B cell (primary cell): ENCODE measurements around the gene TMPO. TPM values are rescaled to one million over a fixed set of nuclear protein-coding genes. Genes with fewer than 3 reads are reported as not detected.
"Not testable (repeated sequence)": the region's sequence is repeated elsewhere in the genome, so short reads cannot be mapped to it uniquely, and the experiment has no call there.

Experiments
- ATAC-seq: fragments of 200-7000 bp; cut with Tn5 transposase; one replicate; pipeline ENCODE4 v1.10.0; 2021; ENCODE audit warnings: low read depth, mild to moderate bottlenecking, moderate number of reproducible peaks, moderate library complexity
- CTCF ChIA-PET: fragments of 350-600 bp; sonication (Branson Sonifier 250); formaldehyde crosslinking; loops from one replicate; lab custom pipeline; 2021; ENCODE audit warnings: antibody characterized with exemption, inconsistent platforms; lab: Charles Lee
- POLR2A ChIA-PET: fragments of 350-600 bp; sonication (Branson Sonifier 250); formaldehyde crosslinking; loops from one replicate; lab custom pipeline; 2021; ENCODE audit warnings: antibody characterized with exemption; lab: Charles Lee
- DNase-seq: peaks from one replicate; pipeline ENCODE4 v3.0.0; 2013
- H2AFZ ChIP-seq: 2 replicates; pipeline ENCODE4 v1.6.1; 2012; ENCODE audit warnings: mild to moderate bottlenecking, low read depth, low read length; ENCODE audit not compliant: insufficient read depth, poor library complexity, severe bottlenecking
- H3K27ac ChIP-seq, 2 donors: 1 replicate in 1 of 2; 2 replicates in 1 of 2; pipeline ENCODE4 v1.5.1; 2012 to 2013; ENCODE audit warnings: low read length in 2 of 2, mild to moderate bottlenecking in 2 of 2, moderate library complexity in 1 of 2
- H3K27me3 ChIP-seq, 4 experiments: fragments of 200-600 bp in 1 of 4; sonication (generic) in 1 of 4; replicated peaks in 1 of 4; 1 replicate in 2 of 4; 2 replicates in 2 of 4; pipeline versions ENCODE4 v1.6.1 to v1.7.0; 2013 to 2016; ENCODE audit warnings: low read length in 3 of 4, mild to moderate bottlenecking in 2 of 4, mixed read lengths in 1 of 4, moderate library complexity in 1 of 4; ENCODE audit not compliant: insufficient read depth in 4 of 4, control insufficient read depth in 3 of 4; ENCODE audit errors: control extremely low read depth in 1 of 4
- H3K36me3 ChIP-seq, 2 experiments: replicated peaks in 1 of 2; 1 replicate in 1 of 2; 2 replicates in 1 of 2; pipeline versions ENCODE4 v1.6.1 to v1.7.1; 2013; ENCODE audit warnings: low read length in 1 of 2; ENCODE audit not compliant: insufficient read depth in 2 of 2, control insufficient read depth in 1 of 2; ENCODE audit errors: control extremely low read depth in 1 of 2, extremely low read depth in 1 of 2
- H3K4me1 ChIP-seq, 2 donors: fragments of 200-600 bp in 1 of 2; sonication (generic) in 1 of 2; 1 replicate in 1 of 2; 2 replicates in 1 of 2; pipeline versions ENCODE4 v1.5.1 to v1.6.1; 2013 to 2017; ENCODE audit warnings: low read length in 2 of 2; ENCODE audit not compliant: control insufficient read depth in 2 of 2, insufficient read depth in 2 of 2
- H3K4me2 ChIP-seq: replicated peaks from 2 replicates; pipeline ENCODE3; 2012; ENCODE audit warnings: mild to moderate bottlenecking, low read depth, low read length; ENCODE audit not compliant: poor library complexity, severe bottlenecking
- H3K4me3 ChIP-seq, 5 experiments: fragments of 200-600 bp in 1 of 5; sonication (generic) in 1 of 5; 1 replicate in 3 of 5; 2 replicates in 2 of 5; pipeline versions ENCODE4 v1.5.1 to v1.7.0; 2011 to 2016; ENCODE audit warnings: low read length in 4 of 5, mild to moderate bottlenecking in 4 of 5, low read depth in 2 of 5, control low read depth in 1 of 5, moderate library complexity in 1 of 5; ENCODE audit not compliant: insufficient read depth in 1 of 5; ENCODE audit errors: control extremely low read depth in 1 of 5, extremely low read depth in 1 of 5
- H3K79me2 ChIP-seq: fragments of 200-600 bp; sonication (generic); one replicate; pipeline ENCODE4 v1.6.0; 2016; ENCODE audit warnings: low read length; ENCODE audit not compliant: control insufficient read depth, insufficient read depth
- H3K9ac ChIP-seq: fragments of 200-600 bp; sonication (generic); 2 replicates; pipeline ENCODE4 v1.6.1; 2017; ENCODE audit warnings: mild to moderate bottlenecking, low read length, moderate library complexity
- H3K9me3 ChIP-seq, 3 donors: one replicate each; pipeline versions ENCODE4 v1.6.1 to v1.7.1; 2013; ENCODE audit warnings: low read length in 2 of 3; ENCODE audit not compliant: control insufficient read depth in 2 of 3, insufficient read depth in 1 of 3; ENCODE audit errors: control extremely low read depth in 1 of 3
- H4K20me1 ChIP-seq: 2 replicates; pipeline ENCODE4 v1.6.0; 2012; ENCODE audit warnings: mild to moderate bottlenecking, low read length; ENCODE audit not compliant: insufficient read depth, control insufficient read depth, poor library complexity, severe bottlenecking
- H3K27ac Mint-ChIP-seq: one replicate; pipeline ENCODE4 v1.8.0; 2021; ENCODE audit warnings: mixed read lengths
- H3K27me3 Mint-ChIP-seq: one replicate; pipeline ENCODE4 v1.8.0; 2021; ENCODE audit warnings: mixed read lengths
- H3K4me1 Mint-ChIP-seq: one replicate; pipeline ENCODE4 v1.8.0; 2021; ENCODE audit warnings: mixed read lengths
- H3K4me3 Mint-ChIP-seq: one replicate; pipeline ENCODE4 v1.8.0; 2021; ENCODE audit warnings: mixed read lengths
- H3K9me3 Mint-ChIP-seq: one replicate; pipeline ENCODE4 v1.8.0; 2022; ENCODE audit warnings: mixed read lengths; ENCODE audit not compliant: insufficient read depth
- CTCF ChIP-seq: fragments of 200-600 bp; IDR thresholded peaks from one replicate; pipeline ENCODE4 v1.8.0; 2022; ENCODE audit warnings: antibody characterized with exemption, mild to moderate bottlenecking
- EZH2 ChIP-seq: IDR thresholded peaks from 2 replicates; pipeline ENCODE4 v1.6.1; 2012; ENCODE audit warnings: borderline replicate concordance, low read depth, mild to moderate bottlenecking, moderate library complexity, low read length; ENCODE audit not compliant: insufficient read depth, poor library complexity, severe bottlenecking
- WGBS: methylation state at CpG from one replicate; pipeline ENCODE4 v1.1.5; 2013; ENCODE audit warnings: missing lambda C conversion rate; ENCODE audit not compliant: insufficient coverage; 5-methylcytosine and 5-hydroxymethylcytosine counted together
- intact Hi-C: fragments of 100-400 bp; cut with micrococcal nuclease; formaldehyde crosslinking; loops from one replicate; pipeline ENCODE4 v1.10.0; 2022
- polyA plus RNA-seq: library from polyadenylated mRNA; depleted of rRNA; stranded (reverse); fragments of >200 nt; gene quantifications from 2 replicates; pipeline ENCODE4 v1.2.3, GENCODE V29; 2012
- total RNA-seq, 2 donors: library from RNA; stranded (reverse); fragments of 120-200 nt in 1 of 2; gene quantifications; 1 replicate in 1 of 2; 2 replicates in 1 of 2; pipeline versions ENCODE4 v1.2.3 to v1.2.4, GENCODE V29; 2013 to 2022

The TMPO gene
- total and polyA plus RNA-seq, 2 donors (not counting 1 experiment from before 2014, with no cell fraction given): 41.8 to 187 TPM

- H3K4me3 ChIP-seq: no peak overlapping the region
- H3K36me3 ChIP-seq: no peaks in the 10 kb centered on the region
- no peak for TF ChIP-seq CTCF
- TF ChIP-seq EZH2: no peak
- DNase-seq (no peak), ATAC-seq (no peak)
- Mint-ChIP-seq H3K9me3 (no peaks in the 10 kb centered on the region), H3K4me3 (no peak overlapping the region), H3K27me3 (peaks cover 3% of the 10 kb centered on the region), H3K27ac (no peak overlapping the region), H3K4me1 (no peaks in the 10 kb centered on the region)
- intact Hi-C loops: no loop called here
- no peaks in the 10 kb centered on the region for H4K20me1 ChIP-seq
- no peaks in the 10 kb centered on the region for H3K4me1 ChIP-seq
- H2AFZ ChIP-seq: no peak overlapping the region
- no peaks in the 10 kb centered on the region for H3K79me2 ChIP-seq
- no peak overlapping the region for H3K27ac ChIP-seq
- no CpG with 5 or more reads among the region's 4 CpGs for WGBS
- no peaks in the 10 kb centered on the region for H3K27me3 ChIP-seq
- no peaks in the 10 kb centered on the region for H3K9me3 ChIP-seq
- no peak overlapping the region for H3K9ac ChIP-seq
- H3K4me2 ChIP-seq: no peak overlapping the region
- ChIA-PET POLR2A (interaction anchor here (0.6 kb wide), 1 partner anchor 43 kb away, joined by 5 read pairs; no protein-coding TSS in a partner anchor), CTCF (interaction anchor here (0.7 to 1.1 kb wide), 3 partner anchors 8 to 79 kb away, joined by 3 to 4 read pairs (median 4); no protein-coding TSS in a partner anchor)
These were observed 59.6 kb downstream of the TMPO start for GRCh38 chr12:98575013-98575412.

GRCh38 chr12:98576795-98577194 is 61.4 kb downstream of the TMPO start:
- H3K4me3 ChIP-seq, H3K9me3 ChIP-seq, POLR2A ChIA-PET, H3K79me2 ChIP-seq, H3K9ac ChIP-seq, H3K36me3 ChIP-seq, H2AFZ ChIP-seq, H3K27me3 Mint-ChIP-seq, H3K9me3 Mint-ChIP-seq, H3K27me3 ChIP-seq, H3K4me3 Mint-ChIP-seq, H3K4me2 ChIP-seq, H3K27ac Mint-ChIP-seq, H4K20me1 ChIP-seq, DNase-seq, H3K4me1 ChIP-seq, intact Hi-C loops, H3K27ac ChIP-seq, ATAC-seq, H3K4me1 Mint-ChIP-seq: not testable (repeated sequence)
- CTCF ChIA-PET: interaction anchor here (1.0 kb wide), 1 partner anchor 10 kb away, joined by 3 read pairs; no protein-coding TSS in a partner anchor
- WGBS: no CpG with 5 or more reads among the region's 2 CpGs
